Stimulated activated CD8-positive, alpha-beta memory T cell treated with anti-CD3 and anti-CD28 coated beads, Interleukin-7, amount 100 ng/mL, for 48 hours (primary cell): ENCODE data around the gene STAT6.
"Not testable (repeated sequence)": the region's sequence is repeated elsewhere in the genome, so short reads cannot be mapped to it uniquely, and the experiment has no call there.

Source experiments
- DNase-seq, 2 donors: peaks; one replicate each; pipeline ENCODE4 v3.0.0-alpha.2; 2020; ENCODE audit warnings: low read depth in 1 of 2; ENCODE audit errors: extremely low read depth in 1 of 2

STAT6 gene

GRCh38 chr12:57088354-57089270 is 22.6 kb downstream of the STAT6 start, which contains the start of gene NAB2:
Gene NAB2 (plus strand): TSS chr12:57089114. CDS start chr12:57089272, 158 bp downstream.
- peak; percentile 82 to 90 for DNase-seq

GRCh38 chr12:57087691-57088353 is 23.3 kb downstream of the STAT6 start:
- DNase-seq, result peak; percentile 89 to 93

- peak; percentile 91 to 92 for DNase-seq
Measured at GRCh38 chr12:57087010-57087690, 24.0 kb downstream of the STAT6 start.

GRCh38 chr12:57086493-57087009 is 24.6 kb downstream of the STAT6 start:
- DNase-seq, result peak in 1 of 2 donors; percentile 52

- peak in 1 of 2 donors; percentile 45 for DNase-seq
Measured at GRCh38 chr12:57085999-57086492, 25.1 kb downstream of the STAT6 start.

- DNase-seq, result no peak
Measured at GRCh38 chr12:57080855-57081254, 30.3 kb downstream of the STAT6 start.

- DNase-seq, result no peak
Measured at GRCh38 chr12:57079821-57080220, 31.3 kb downstream of the STAT6 start.

GRCh38 chr12:57078519-57079404 is 32.4 kb downstream of the STAT6 start, which contains the start of gene NEMP1:
Gene NEMP1 (minus strand): TSS chr12:57078791. CDS start chr12:57078745, 46 bp downstream.
- DNase-seq, result peak; percentile 89 to 96

GRCh38 chr12:57073566-57074450 is 37.4 kb downstream of the STAT6 start:
- DNase-seq, result not testable (repeated sequence)

GRCh38 chr12:57072661-57073060 is 38.5 kb downstream of the STAT6 start:
- no peak for DNase-seq

- peak in 1 of 2 donors; percentile 49 for DNase-seq
Measured at GRCh38 chr12:57069523-57069922, 41.6 kb downstream of the STAT6 start.

- no peak for DNase-seq
Measured at GRCh38 chr12:57066245-57066644, 44.9 kb downstream of the STAT6 start.

- DNase-seq, result peak in 1 of 2 donors; percentile 46
Measured at GRCh38 chr12:57063991-57064685, 47.0 kb downstream of the STAT6 start.

GRCh38 chr12:57058454-57058853 is 52.7 kb downstream of the STAT6 start:
- no peak for DNase-seq

- DNase-seq, result no peak
Measured at GRCh38 chr12:57057067-57057751, 54.0 kb downstream of the STAT6 start.

- DNase-seq, result no peak
Measured at GRCh38 chr12:57055824-57056223, 55.3 kb downstream of the STAT6 start.

- not testable (repeated sequence) for DNase-seq
Measured at GRCh38 chr12:57053901-57054300, 57.3 kb downstream of the STAT6 start.
